Keratinocyte (primary cell): ENCODE data around the gene ERCC6. TPM values are rescaled to one million over a fixed set of nuclear protein-coding genes. Genes with fewer than 3 reads are reported as not detected.

ENCODE experiments used
- DNase-seq: peaks from one replicate; pipeline ENCODE4 v3.0.0-alpha.2; 2011; ENCODE audit warnings: low read depth, missing footprints, low spot score
- FAIRE-seq: peaks from 2 replicates; lab custom pipeline; 2011; peaks lifted over from hg19 to GRCh38; lab: Jason Lieb, UNC
- H2AFZ ChIP-seq: 2 replicates; pipeline ENCODE4 v1.6.0; 2012; ENCODE audit warnings: low read length, control low read depth, inconsistent platforms; ENCODE audit not compliant: control insufficient read depth
- H3K27ac ChIP-seq: 2 replicates; pipeline ENCODE4 v1.5.1; 2011; ENCODE audit warnings: low read length; ENCODE audit not compliant: control insufficient read depth, insufficient read depth
- H3K27me3 ChIP-seq: 3 replicates; pipeline ENCODE4 v1.6.0; 2011; ENCODE audit warnings: low read length; ENCODE audit not compliant: control insufficient read depth, insufficient read depth; ENCODE audit errors: extremely low read depth
- H3K36me3 ChIP-seq, 2 experiments: 2 replicates in 1 of 2; 3 replicates in 1 of 2; pipeline ENCODE4 v1.5.1; 2011; ENCODE audit warnings: low read length in 2 of 2, mild to moderate bottlenecking in 1 of 2; ENCODE audit not compliant: control insufficient read depth in 2 of 2, insufficient read depth in 2 of 2; ENCODE audit errors: extremely low read depth in 1 of 2
- H3K4me1 ChIP-seq: 3 replicates; pipeline ENCODE4 v1.5.1; 2011; ENCODE audit warnings: low read length; ENCODE audit not compliant: control insufficient read depth, insufficient read depth; ENCODE audit errors: extremely low read depth
- H3K4me2 ChIP-seq: 3 replicates; pipeline ENCODE4 v1.6.0; 2011; ENCODE audit warnings: low read depth, low read length; ENCODE audit not compliant: control insufficient read depth, insufficient read depth; ENCODE audit errors: extremely low read depth
- H3K4me3 ChIP-seq, 3 experiments: fragments of 200-600 bp in 1 of 3; sonication (generic) in 1 of 3; 2 replicates in 2 of 3; 3 replicates in 1 of 3; pipeline ENCODE4 v1.5.1; 2011 to 2016; ENCODE audit warnings: low read length in 3 of 3, mild to moderate bottlenecking in 3 of 3, control low read depth in 2 of 3, inconsistent platforms in 1 of 3, low read depth in 1 of 3, mixed read lengths in 1 of 3, mixed run types in 1 of 3, moderate library complexity in 1 of 3; ENCODE audit not compliant: control insufficient read depth in 2 of 3, insufficient read depth in 2 of 3; ENCODE audit errors: extremely low read depth in 1 of 3
- H3K79me2 ChIP-seq: 2 replicates; pipeline ENCODE4 v1.6.0; 2012; ENCODE audit warnings: low read length; ENCODE audit not compliant: control insufficient read depth, insufficient read depth
- H3K9ac ChIP-seq: 3 replicates; pipeline ENCODE4 v1.6.0; 2011; ENCODE audit warnings: low read length; ENCODE audit not compliant: control insufficient read depth, insufficient read depth; ENCODE audit errors: extremely low read depth
- H3K9me1 ChIP-seq: 3 replicates; pipeline ENCODE4 v1.6.0; 2011; ENCODE audit warnings: low read length; ENCODE audit not compliant: control insufficient read depth, insufficient read depth; ENCODE audit errors: extremely low read depth
- H3K9me3 ChIP-seq: 2 replicates; pipeline ENCODE4 v1.5.1; 2012; ENCODE audit warnings: low read depth, low read length; ENCODE audit not compliant: control insufficient read depth
- H4K20me1 ChIP-seq: 3 replicates; pipeline ENCODE4 v1.6.0; 2011; ENCODE audit warnings: low read length; ENCODE audit not compliant: control insufficient read depth, insufficient read depth; ENCODE audit errors: extremely low read depth
- CTCF ChIP-seq, 3 experiments: IDR thresholded peaks in 1 of 3; conservative IDR thresholded peaks in 1 of 3; optimal IDR thresholded peaks in 1 of 3; 2 replicates in 2 of 3; 3 replicates in 1 of 3; pipeline versions ENCODE3 to v1.5.1; 2011; ENCODE audit warnings: low read length in 3 of 3, mild to moderate bottlenecking in 3 of 3, moderate library complexity in 2 of 3, control low read depth in 1 of 3, inconsistent platforms in 1 of 3; ENCODE audit not compliant: insufficient read depth in 2 of 3; ENCODE audit errors: extremely low read depth in 1 of 3
- EZH2 ChIP-seq: IDR thresholded peaks from one replicate; pipeline ENCODE4 v1.6.1; 2012; ENCODE audit warnings: inconsistent platforms, mild to moderate bottlenecking, low read length, moderate library complexity
- dilution Hi-C: fragments of 300-500 bp; cut with MboI; formaldehyde crosslinking; loops from one replicate; pipeline ENCODE4 v1.7.0; 2020; ENCODE audit warnings: low sequenced_read_pairs; ENCODE audit not compliant: extremely low pct_ligation_motif_present
- polyA plus RNA-seq, 5 experiments: library from polyadenylated mRNA; depleted of rRNA in 3 of 5; stranded (reverse) in 3 of 5; stranded (forward) in 1 of 5; unstranded in 1 of 5; fragments of >200 nt; gene quantifications; 1 replicate in 1 of 5; 2 replicates in 3 of 5; 3 replicates in 1 of 5; pipeline versions ENCODE4 v1.2.1 to v1.2.3, GENCODE V29; 2011 to 2012; ENCODE audit warnings: missing spikeins in 2 of 5, low read depth in 1 of 5, low replicate concordance in 1 of 5

The ERCC6 gene
- polyA plus RNA-seq, 1 donor (not counting 4 experiments of a cell fraction or from before 2014, with no cell fraction given): 36.8 TPM

- dilution Hi-C loops: no loop called here
- Histone ChIP-seq H3K36me3 (peaks cover 31 to 50% of the 10 kb centered on the region in 2 experiments), H3K79me2 (peaks cover 85% of the 10 kb centered on the region), H3K9ac (no peak overlapping the region), H4K20me1 (peaks cover 11% of the 10 kb centered on the region), H3K4me1 (no peaks in the 10 kb centered on the region), H3K9me3 (no peaks in the 10 kb centered on the region), H3K4me2 (no peak overlapping the region), H3K27me3 (no peaks in the 10 kb centered on the region), H3K9me1 (no peaks in the 10 kb centered on the region), H3K27ac (no peak overlapping the region), H2AFZ (no peak overlapping the region), H3K4me3 (no peak overlapping the region)
- TF ChIP-seq CTCF (optimal IDR thresholded peaks at IDR 0.05 in 1 of 3, IDR thresholded peaks at IDR 0.05 in 1 of 3, conservative IDR thresholded peaks at IDR 0.05 in 1 of 3; ENCODE audit: extremely low read depth in 1 of 3, insufficient read depth in 2 of 3, low read length in 3 of 3): peak; percentile 60 to 65 (median 64)
- TF ChIP-seq EZH2: no peak
- DNase-seq: no peak
- FAIRE-seq: peak; percentile 69
Observed at GRCh38 chr10:49518982-49519578, 19.8 kb downstream of the ERCC6 start.

GRCh38 chr10:49518566-49518965 is 20.4 kb downstream of the ERCC6 start:
- Histone ChIP-seq H3K9ac (no peak overlapping the region), H3K9me1 (no peaks in the 10 kb centered on the region), H3K27me3 (no peaks in the 10 kb centered on the region), H3K4me2 (no peak overlapping the region), H3K79me2 (peaks cover 83% of the 10 kb centered on the region), H2AFZ (no peak overlapping the region), H3K9me3 (no peaks in the 10 kb centered on the region), H4K20me1 (peaks cover 11% of the 10 kb centered on the region), H3K27ac (no peak overlapping the region), H3K36me3 (peaks cover 29 to 47% of the 10 kb centered on the region in 2 experiments), H3K4me3 (no peak overlapping the region), H3K4me1 (no peaks in the 10 kb centered on the region)
- FAIRE-seq (no peak), DNase-seq (no peak)
- no peak for TF ChIP-seq CTCF (optimal IDR thresholded peaks at IDR 0.05 in 1 of 3, IDR thresholded peaks at IDR 0.05 in 1 of 3, conservative IDR thresholded peaks at IDR 0.05 in 1 of 3; ENCODE audit: extremely low read depth in 1 of 3, insufficient read depth in 2 of 3, low read length in 3 of 3)
- TF ChIP-seq EZH2: no peak
- dilution Hi-C loops: no loop called here
